ENCODE data around the gene SASS6.

Gene SASS6

GRCh38 chr1:100089082-100089481 is 43.6 kb downstream of the SASS6 start:
- DNase-seq (ENCODE audit: low spot score) = no peak
- TF ChIP-seq CTCF (IDR thresholded peaks at IDR 0.05; ENCODE audit: borderline replicate concordance, control extremely low read depth, extremely low read depth, insufficient read depth, missing control alignments) = no peak
- in situ Hi-C loops (cut with MboI; ENCODE audit: low sequenced_read_pairs, unreplicated experiment) = no loop called here

- DNase-seq (ENCODE audit: low spot score) = no peak
- TF ChIP-seq CTCF (IDR thresholded peaks at IDR 0.05; ENCODE audit: borderline replicate concordance, control extremely low read depth, extremely low read depth, insufficient read depth, missing control alignments) = no peak
- in situ Hi-C loops (cut with MboI; ENCODE audit: low sequenced_read_pairs, unreplicated experiment) = no loop called here
These were observed 45.3 kb downstream of the SASS6 start for GRCh38 chr1:100087396-100087795.

GRCh38 chr1:100080331-100080730 is 52.4 kb downstream of the SASS6 start:
- in situ Hi-C loops (cut with MboI; ENCODE audit: low sequenced_read_pairs, unreplicated experiment) = no loop called here
- TF ChIP-seq CTCF (IDR thresholded peaks at IDR 0.05; ENCODE audit: borderline replicate concordance, control extremely low read depth, extremely low read depth, insufficient read depth, missing control alignments) = no peak
- DNase-seq (ENCODE audit: low spot score) = no peak

- peak; percentile 38 for DNase-seq (ENCODE audit: low spot score)
- no peak for TF ChIP-seq CTCF (IDR thresholded peaks at IDR 0.05; ENCODE audit: borderline replicate concordance, control extremely low read depth, extremely low read depth, insufficient read depth, missing control alignments)
- in situ Hi-C loops (cut with MboI; ENCODE audit: low sequenced_read_pairs, unreplicated experiment) = no loop called here
These were observed 55.2 kb downstream of the SASS6 start for GRCh38 chr1:100077531-100077930.

GRCh38 chr1:100076744-100077143 is 56.0 kb downstream of the SASS6 start:
- DNase-seq (ENCODE audit: low spot score) = peak; percentile 60
- in situ Hi-C loops (cut with MboI; ENCODE audit: low sequenced_read_pairs, unreplicated experiment) = no loop called here
- no peak for TF ChIP-seq CTCF (IDR thresholded peaks at IDR 0.05; ENCODE audit: borderline replicate concordance, control extremely low read depth, extremely low read depth, insufficient read depth, missing control alignments)

- no peak for DNase-seq (ENCODE audit: low spot score)
- in situ Hi-C loops (cut with MboI; ENCODE audit: low sequenced_read_pairs, unreplicated experiment) = no loop called here
- no peak for TF ChIP-seq CTCF (IDR thresholded peaks at IDR 0.05; ENCODE audit: borderline replicate concordance, control extremely low read depth, extremely low read depth, insufficient read depth, missing control alignments)
These were observed 56.4 kb downstream of the SASS6 start for GRCh38 chr1:100076319-100076718.

- in situ Hi-C loops (cut with MboI; ENCODE audit: low sequenced_read_pairs, unreplicated experiment) = no loop called here
- DNase-seq (ENCODE audit: low spot score) = peak; percentile 31
- TF ChIP-seq CTCF (IDR thresholded peaks at IDR 0.05; ENCODE audit: borderline replicate concordance, control extremely low read depth, extremely low read depth, insufficient read depth, missing control alignments) = no peak
These were observed 57.0 kb downstream of the SASS6 start for GRCh38 chr1:100075773-100076172.
